ENCODE data around the gene ZFPM1.
"Not testable (repeated sequence)": the region's sequence is repeated elsewhere in the genome, so short reads cannot be mapped to it uniquely, and the experiment has no call there.

ZFPM1 gene

DNA sequence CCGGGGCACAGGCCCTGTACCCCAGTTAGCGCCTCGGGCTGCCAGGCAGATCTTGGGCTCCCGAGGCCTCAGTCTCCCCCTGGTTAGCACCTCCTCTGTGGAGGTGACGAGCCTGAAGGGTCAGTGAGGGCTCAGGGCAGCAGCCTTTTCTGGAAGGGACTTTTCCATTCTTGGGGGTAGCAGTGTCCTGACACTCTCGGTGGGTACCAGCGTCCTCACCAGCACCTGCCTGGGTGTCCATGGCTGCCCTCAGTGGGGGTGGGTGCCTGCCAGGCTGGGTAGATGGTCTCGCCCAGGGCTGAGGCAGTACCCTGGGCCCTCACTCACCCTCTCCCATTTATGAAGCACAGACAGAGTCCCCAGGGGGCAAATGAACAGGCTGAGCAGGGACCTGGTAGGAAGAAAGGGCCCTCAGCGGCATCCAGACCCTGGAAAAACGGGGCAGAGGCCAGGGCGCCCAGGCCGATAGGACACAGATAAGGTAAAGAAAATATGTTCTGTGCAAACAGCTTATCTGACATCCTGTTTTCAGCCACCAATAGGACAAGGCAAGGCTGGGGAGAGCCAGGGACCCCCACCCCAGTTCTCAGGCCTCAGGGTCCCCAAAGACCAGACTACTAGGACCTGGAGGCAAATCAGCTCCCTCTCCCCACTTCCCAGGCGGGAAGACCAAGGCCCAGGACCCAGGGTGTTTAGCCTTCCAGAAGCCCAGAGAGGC lies 50.9 kb downstream of the ZFPM1 start:
- no peak for DNase-seq

DNA sequence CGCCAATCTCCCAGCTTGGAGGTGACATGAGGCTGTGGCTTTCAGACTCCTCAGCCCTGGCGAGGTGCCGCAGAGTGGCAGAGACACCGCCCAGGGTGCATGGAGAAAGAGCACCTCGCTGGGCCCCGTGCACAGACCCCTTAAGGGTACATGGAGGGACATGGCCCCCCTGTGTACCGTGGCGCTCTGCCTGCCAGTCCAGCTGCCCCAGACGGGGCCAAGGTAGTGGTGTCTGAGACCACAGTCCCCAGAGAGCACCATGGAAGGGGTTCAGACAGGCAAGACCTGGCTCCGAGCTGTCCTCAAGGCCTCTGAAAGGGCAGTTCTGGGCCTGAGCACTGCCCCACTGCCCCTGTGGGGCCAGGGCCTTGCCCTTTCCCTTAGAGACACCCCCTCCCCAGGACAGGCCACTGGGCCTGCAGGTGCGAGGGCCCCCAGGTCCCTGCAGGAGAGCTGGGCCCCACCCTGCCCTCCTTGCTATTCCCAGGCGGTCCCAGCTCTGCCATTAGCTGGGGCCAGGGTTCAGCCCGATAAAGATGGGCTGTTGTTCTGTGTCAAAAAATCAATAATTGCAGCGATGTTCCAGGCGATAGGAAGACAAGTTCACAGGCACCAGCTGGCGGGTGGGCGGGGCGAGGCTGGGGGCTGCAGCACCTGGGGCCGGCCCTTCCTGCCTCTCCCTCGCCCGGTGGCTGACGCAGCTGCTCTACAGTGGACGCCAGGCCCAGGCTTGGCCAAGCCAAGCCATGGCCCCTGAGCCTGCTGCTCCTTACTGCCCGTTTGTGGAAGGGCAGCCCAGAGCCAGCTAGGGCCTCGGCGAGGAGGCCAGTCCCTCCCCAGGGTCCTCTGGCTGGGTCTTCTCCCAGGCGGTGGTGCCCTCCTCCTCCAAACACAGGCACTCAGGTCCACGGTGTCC lies 51.7 kb downstream of the ZFPM1 start:
- DNase-seq, result no peak

- peak; percentile 66 for DNase-seq
Measured at GRCh38 chr16:88505405-88506082, 52.5 kb downstream of the ZFPM1 start.

GRCh38 chr16:88506723-88507122 lies 53.6 kb downstream of the ZFPM1 start:
- DNase-seq, result no peak

- DNase-seq, result no peak
Measured at GRCh38 chr16:88507231-88507743, 54.2 kb downstream of the ZFPM1 start.

DNA sequence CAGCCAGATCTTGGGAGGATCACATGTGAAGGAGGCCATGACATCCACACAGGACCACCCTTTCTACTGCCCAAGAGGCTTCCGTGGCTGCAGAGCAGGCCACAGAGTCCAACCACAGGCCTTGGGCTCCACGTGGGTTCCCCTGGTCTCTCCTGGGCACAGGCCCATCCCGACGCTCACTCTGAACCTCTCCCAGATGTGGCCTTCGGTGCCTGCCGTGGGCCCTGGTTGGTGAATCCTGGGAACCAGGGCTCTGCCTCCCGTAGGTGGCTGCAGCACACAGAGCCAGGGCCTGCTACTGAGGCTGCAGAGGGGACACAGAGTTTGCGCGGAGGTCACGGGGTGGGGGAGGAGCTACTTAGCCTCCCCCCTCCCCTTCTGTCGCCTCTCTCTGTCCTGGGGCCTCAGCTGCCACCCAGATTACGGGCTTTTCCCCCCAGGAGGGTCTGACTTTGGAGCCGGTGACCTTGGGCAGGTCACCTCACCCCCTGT lies 55.3 kb downstream of the ZFPM1 start:
- DNase-seq, result no peak

- no peak for DNase-seq
Measured at GRCh38 chr16:88508868-88509748, 56.0 kb downstream of the ZFPM1 start.

GRCh38 chr16:88509749-88510069 lies 56.6 kb downstream of the ZFPM1 start:
- DNase-seq, result no peak

DNA sequence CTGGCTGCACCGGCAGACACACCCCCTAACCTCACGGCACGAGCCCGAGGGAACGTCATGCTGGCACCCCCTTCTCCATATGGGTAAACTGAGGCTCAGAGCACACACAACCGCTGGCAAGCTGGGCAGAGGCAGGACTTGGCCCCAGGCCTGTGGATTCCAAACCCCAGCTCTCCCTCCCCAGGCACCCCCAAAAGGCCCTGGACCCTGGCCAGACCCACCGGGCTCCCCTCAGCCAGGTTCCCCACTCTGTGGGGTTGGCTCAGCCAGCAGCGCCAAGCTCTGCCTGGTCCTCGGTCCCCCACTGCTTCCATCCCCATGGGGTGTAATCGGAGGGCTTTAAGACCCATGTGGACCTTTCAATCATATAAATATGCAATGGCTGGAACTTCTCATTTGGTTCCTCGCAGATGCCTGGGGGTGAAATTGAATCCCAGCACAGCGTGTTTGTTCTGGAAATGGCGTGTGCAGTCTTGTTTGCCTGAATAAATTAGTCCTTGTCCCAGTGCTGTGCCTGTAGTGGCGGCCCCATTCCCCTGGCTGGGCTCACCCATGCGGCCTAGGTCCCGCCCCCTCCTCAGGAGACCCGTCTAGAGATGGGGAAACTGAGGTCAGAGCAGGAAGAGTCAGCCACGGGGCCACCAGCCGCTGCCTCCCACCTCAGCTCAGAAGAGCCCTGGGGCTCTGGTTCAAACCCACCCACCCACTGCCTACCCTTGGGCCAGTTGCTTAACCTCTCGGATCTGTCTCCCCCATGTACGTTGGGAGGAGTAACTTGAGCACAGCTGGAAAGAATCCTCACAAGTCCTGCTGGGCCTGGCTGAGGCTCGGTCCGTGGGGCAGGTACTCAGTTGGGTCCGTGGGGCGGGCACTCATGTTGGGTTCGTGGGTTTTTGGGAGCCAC lies 57.3 kb downstream of the ZFPM1 start:
- DNase-seq, result no peak

GRCh38 chr16:88511060-88511459 lies 58.0 kb downstream of the ZFPM1 start:
- no peak for DNase-seq

DNA sequence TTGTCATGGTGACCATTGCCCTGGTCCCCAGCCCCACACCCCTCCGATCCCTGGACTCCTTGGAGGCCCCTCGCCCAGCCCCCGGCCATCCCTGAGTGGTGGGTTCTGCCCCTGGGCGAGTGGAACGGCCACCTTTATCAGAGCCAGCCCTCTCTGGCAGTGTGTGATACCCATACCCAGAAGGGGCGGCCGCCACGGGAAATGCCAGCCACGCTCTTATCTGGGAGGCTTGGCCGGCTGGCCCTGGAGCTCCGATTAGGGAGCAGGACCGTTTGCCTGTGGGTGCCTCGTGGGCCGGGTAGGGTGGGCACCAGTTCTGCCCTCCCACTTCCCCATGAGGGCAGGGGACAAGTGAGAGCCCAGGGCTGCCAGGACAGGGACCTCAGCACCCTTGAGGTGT lies 58.8 kb downstream of the ZFPM1 start:
- no peak for DNase-seq

DNA sequence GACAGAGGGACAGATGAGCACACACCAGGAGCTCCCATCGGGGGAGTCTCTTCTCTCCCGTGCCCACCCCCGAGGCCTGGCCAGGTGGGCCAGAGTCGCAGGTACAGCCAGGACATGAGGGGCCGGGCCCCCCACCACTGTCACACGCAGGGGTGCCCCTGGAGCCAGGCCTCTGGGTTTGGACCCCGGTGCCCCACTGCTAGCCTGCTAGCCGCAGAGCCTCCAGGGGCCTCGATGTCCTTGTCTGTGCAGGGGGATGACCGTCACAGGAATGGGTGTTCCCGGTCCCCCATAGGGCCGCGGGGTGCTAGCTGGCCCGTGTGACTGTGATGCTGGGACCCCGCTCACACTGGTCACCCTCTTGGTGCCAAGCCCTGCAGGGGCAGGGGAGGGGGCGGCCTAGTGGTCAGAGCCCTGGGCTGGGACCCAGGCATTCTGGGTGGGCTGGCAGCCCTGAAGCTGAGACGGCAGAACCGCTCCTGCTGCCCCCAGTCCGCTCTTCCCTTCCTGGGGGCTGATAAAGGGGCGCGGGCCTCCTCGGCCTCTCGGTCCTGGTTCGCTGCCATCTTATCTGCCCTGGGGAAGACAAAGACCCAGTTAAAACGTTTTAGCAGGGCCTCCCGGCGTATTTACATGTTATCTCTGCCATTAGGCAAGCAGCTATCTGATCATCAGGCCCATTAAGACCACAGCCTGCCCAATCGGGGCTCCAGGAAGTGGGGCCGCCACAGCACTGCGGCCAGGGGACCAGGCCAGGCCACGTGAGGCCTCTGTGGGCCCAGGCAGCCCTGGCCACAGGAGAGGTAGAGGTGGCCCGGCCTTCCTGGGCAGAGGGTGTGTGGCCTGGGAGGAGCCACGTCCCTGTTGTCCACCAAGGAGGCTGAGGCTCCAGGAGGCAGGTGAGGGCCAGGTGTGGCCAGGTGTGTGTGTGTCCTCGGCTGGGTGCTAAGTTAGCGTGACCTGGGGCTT lies 59.9 kb downstream of the ZFPM1 start:
- no peak for DNase-seq

DNA sequence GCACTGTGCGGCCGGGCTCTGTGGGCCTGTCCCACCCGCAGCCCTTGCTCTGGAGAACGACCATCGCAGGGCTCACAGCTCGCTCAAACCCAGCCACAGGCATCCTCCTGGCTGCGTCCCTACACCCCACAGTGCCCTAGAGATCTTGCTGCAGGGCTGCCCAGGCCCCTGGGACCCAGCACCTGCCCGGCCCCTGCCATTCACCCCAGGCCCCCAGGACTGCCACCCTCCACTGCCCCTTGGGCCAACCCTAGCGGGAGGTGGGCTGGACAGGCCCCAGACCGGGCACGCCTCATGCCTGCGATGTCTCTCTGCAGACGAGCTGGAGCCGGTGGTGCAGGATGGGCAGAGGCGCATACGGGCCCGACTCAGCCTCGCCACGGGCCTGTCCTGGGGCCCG lies 61.0 kb downstream of the ZFPM1 start:
- no peak for DNase-seq

- no peak for DNase-seq
Measured at GRCh38 chr16:88514526-88515232, 61.6 kb downstream of the ZFPM1 start.

DNA sequence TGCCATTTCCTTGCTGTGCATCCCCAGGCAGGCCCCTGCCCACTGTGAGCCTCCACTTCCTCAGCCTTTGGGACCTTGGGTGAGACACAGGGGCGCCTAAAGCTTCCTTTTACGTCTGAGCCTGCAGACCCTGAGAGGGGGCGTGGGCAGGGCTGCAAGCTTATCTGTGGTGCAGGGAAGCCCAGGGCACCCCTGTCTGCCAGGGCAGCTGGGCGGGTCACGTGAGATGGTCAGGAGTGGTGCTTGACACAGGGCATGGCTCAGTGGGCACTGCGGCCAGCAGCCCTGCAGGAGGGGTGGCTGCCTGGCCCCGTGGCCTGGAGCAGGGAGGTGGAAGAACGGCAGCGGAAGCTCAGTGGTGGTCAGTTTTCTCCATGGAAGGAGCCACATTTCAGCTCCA lies 62.3 kb downstream of the ZFPM1 start:
- no peak for DNase-seq

GRCh38 chr16:88515925-88516594 lies 63.0 kb downstream of the ZFPM1 start:
- DNase-seq, result no peak

GRCh38 chr16:88516601-88517061 lies 63.6 kb downstream of the ZFPM1 start:
- no peak for DNase-seq

DNA sequence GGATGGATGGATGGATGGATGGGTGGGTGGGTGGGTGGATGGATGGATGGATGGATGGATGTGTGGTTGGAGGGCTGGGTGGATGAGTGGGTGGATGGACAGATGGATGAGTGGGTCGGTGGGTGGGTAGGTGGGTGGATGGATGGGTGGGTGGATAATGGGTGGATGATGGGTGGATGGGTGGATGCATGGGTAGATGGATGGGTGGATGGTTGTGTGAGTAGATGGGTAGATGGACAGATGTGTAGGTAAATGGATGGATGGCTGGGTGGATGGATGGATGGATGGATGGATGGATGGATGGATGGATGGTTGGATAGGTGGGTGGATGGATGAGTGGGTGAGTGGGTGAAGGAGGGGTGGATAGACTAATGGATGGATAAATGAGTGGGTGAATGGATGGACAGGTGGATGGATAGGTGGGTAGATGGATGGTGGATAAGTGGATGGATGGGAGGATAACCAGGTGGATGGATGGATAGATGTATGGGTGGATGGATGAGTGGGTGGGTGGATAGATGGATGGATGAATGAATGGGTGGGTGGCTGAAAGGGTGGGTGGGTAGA lies 64.2 kb downstream of the ZFPM1 start:
- DNase-seq, result not testable (repeated sequence)

Data from activated naive CD4-positive, alpha-beta T cell treated with Interleukin-2 at 50 U/mL for 16 hours (primary cell).